ENCODE data around the gene EIF2B2. TPM values are rescaled to one million over a fixed set of nuclear protein-coding genes. Genes with fewer than 3 reads are reported as not detected.

Gene EIF2B2
- total and polyA plus RNA-seq, 2 experiments from 2014 or later = 39.2 to 40.5 TPM

- no peaks in the 10 kb centered on the region for H3F3A ChIP-seq (replicated peaks; ENCODE audit: low read depth)
- H3K4me1 Mint-ChIP-seq = no peaks in the 10 kb centered on the region
- no peaks in the 10 kb centered on the region for H3K27me3 ChIP-seq (ENCODE audit: insufficient read depth)
- no peak overlapping the region for H3K27ac ChIP-seq (ENCODE audit: low read depth)
- H3K79me2 ChIP-seq (replicated peaks; ENCODE audit: insufficient read depth) = no peaks in the 10 kb centered on the region
- H3K9me3 Mint-ChIP-seq = no peaks in the 10 kb centered on the region
- H3K4me3 Mint-ChIP-seq = no peak overlapping the region
- ATAC-seq (no peak), DNase-seq (ENCODE audit: low spot score) (no peak)
- no peaks in the 10 kb centered on the region for H3K27me3 Mint-ChIP-seq (ENCODE audit: insufficient read depth, low read depth, poor library complexity)
- no peaks in the 10 kb centered on the region for H3K9me2 ChIP-seq (ENCODE audit: insufficient read depth)
- TF ChIP-seq ETS1 (IDR thresholded peaks at IDR 0.05) (no peak), ZNF462 (CRISPR knock-in tag; IDR thresholded peaks at IDR 0.05) (no peak), CREB1 (CRISPR knock-in tag; IDR thresholded peaks at IDR 0.05; ENCODE audit: low read depth) (no peak), JUNB (IDR thresholded peaks at IDR 0.05; ENCODE audit: unreplicated experiment) (no peak), ZNF114 (CRISPR knock-in tag; IDR thresholded peaks at IDR 0.05) (no peak), EZH2phosphoT487 (IDR thresholded peaks at IDR 0.05; ENCODE audit: unreplicated experiment) (no peak)
- H3K4me3 ChIP-seq = no peak overlapping the region
- no peak overlapping the region for H2AFZ ChIP-seq
- H3K27ac Mint-ChIP-seq = no peak overlapping the region
- peaks cover 14% of the 10 kb centered on the region for H3K36me3 Mint-ChIP-seq (ENCODE audit: low read depth)
- H3K4me1 ChIP-seq (ENCODE audit: insufficient read depth) = no peaks in the 10 kb centered on the region
- H3K4me2 ChIP-seq = no peak overlapping the region
- H4K20me1 ChIP-seq (replicated peaks; ENCODE audit: insufficient read depth) = no peaks in the 10 kb centered on the region; the same call in 1 of the 2 replicates
- H3K36me3 ChIP-seq (ENCODE audit: insufficient read depth) = peaks cover 10% of the 10 kb centered on the region; the same call in 1 of the 2 replicates
Measured at GRCh38 chr14:75025876-75026275, 23.2 kb downstream of the EIF2B2 start.

Data from GM23338 (cell line).